ENCODE measurements around the gene DPYD. TPM values are rescaled to one million over a fixed set of nuclear protein-coding genes. Genes with fewer than 3 reads are reported as not detected.

DPYD gene
- polyA plus RNA-seq, 1 of the 3 experiments (the other 2 are of a cell fraction): 23.0 TPM

DNA sequence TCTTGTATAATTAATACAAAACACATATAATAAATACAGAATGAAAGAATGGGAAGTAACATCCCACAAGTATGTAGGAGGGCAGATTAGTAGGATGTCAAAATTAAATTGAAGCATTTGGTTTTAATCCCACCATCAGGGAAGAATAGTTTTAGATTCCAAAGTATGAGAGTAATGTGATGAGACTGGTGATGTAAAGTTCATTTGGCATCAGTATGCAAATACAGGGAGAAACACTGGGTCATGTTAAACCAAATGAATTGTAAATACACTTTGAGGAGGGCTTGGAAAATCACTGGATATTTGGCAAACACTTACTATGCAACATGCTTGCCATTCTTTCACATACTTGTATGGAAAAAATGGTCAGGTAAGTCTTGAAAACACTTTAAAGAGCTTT is 358.8 kb downstream of the DPYD start:
- no peak for TF ChIP-seq NFIC (IDR thresholded peaks at IDR 0.05; ENCODE audit: borderline replicate concordance)
- Histone ChIP-seq H3K27me3 (ENCODE audit: insufficient read depth) (no peaks in the 10 kb centered on the region), H3K9me2 (no peaks in the 10 kb centered on the region), H3K27ac (ENCODE audit: low read depth in 2 of 2, low read length in 1 of 2) (no peak overlapping the region), H3K4me1 (ENCODE audit: control insufficient read depth in 1 of 2, insufficient read depth in 2 of 2, low read depth in 1 of 2, low read length in 1 of 2) (no peaks in the 10 kb centered on the region), H2AFZ (ENCODE audit: low read depth) (no peak overlapping the region), H3K36me3 (replicated peaks in 1 of 2; ENCODE audit: control insufficient read depth in 1 of 2, insufficient read depth in 2 of 2, low read length in 1 of 2) (peaks cover 2 to 46% of the 10 kb centered on the region in 2 experiments), H3K9ac (no peak overlapping the region), H3K79me2 (ENCODE audit: insufficient read depth) (no peaks in the 10 kb centered on the region), H3K4me2 (no peak overlapping the region), H3K4me3 (ENCODE audit: low read depth in 2 of 2, low read length in 1 of 2) (no peak overlapping the region), H3F3A (replicated peaks; ENCODE audit: insufficient read depth) (no peaks in the 10 kb centered on the region), H3K9me3 (no peaks in the 10 kb centered on the region), H4K20me1 (ENCODE audit: insufficient read depth) (no peaks in the 10 kb centered on the region)
- POLR2A ChIA-PET: no interaction called here
- no peak for DNase-seq
- CTCF ChIA-PET: interaction anchor here (1.4 kb wide), 1 partner anchor 9 kb away, joined by 3 read pairs; no protein-coding TSS in a partner anchor

DNA sequence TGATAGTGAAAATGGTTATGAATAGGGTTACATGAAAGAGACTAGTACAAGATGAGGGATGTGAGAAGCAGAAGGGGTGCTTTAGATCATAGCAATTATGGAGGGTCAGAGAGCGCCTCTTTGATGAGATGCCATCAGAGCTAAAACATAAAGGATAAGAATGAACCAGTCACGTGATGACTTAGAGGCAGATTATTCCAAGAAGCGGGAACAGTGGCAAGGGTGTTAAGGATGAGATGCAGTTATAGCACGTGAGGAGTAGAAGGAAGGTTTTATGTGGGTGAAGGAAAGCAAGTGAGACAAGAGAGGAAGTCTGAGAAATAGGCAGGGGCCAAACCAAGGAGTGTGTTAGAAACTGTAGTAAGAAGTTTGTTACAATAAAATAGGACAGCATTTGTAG is 360.1 kb downstream of the DPYD start:
- WGBS (ENCODE audit: low lambda C conversion rate): 95% methylated on average over 4 of the region's 4 CpGs
- TF ChIP-seq, protein P1, sequence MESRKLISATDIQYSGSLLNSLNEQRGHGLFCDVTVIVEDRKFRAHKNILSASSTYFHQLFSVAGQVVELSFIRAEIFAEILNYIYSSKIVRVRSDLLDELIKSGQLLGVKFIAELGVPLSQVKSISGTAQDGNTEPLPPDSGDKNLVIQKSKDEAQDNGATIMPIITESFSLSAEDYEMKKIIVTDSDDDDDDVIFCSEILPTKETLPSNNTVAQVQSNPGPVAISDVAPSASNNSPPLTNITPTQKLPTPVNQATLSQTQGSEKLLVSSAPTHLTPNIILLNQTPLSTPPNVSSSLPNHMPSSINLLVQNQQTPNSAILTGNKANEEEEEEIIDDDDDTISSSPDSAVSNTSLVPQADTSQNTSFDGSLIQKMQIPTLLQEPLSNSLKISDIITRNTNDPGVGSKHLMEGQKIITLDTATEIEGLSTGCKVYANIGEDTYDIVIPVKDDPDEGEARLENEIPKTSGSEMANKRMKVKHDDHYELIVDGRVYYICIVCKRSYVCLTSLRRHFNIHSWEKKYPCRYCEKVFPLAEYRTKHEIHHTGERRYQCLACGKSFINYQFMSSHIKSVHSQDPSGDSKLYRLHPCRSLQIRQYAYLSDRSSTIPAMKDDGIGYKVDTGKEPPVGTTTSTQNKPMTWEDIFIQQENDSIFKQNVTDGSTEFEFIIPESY (IDR thresholded peaks at IDR 0.05; ENCODE audit: borderline replicate concordance, low read depth): no peak
- TF ChIP-seq RXRA (IDR thresholded peaks at IDR 0.05; ENCODE audit: borderline replicate concordance, low read depth): no peak
- no peak for TF ChIP-seq TAF1 (IDR thresholded peaks at IDR 0.05; ENCODE audit: borderline replicate concordance, low read depth, low read length)
- TF ChIP-seq, protein P2, sequence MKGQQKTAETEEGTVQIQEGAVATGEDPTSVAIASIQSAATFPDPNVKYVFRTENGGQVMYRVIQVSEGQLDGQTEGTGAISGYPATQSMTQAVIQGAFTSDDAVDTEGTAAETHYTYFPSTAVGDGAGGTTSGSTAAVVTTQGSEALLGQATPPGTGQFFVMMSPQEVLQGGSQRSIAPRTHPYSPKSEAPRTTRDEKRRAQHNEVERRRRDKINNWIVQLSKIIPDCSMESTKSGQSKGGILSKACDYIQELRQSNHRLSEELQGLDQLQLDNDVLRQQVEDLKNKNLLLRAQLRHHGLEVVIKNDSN (IDR thresholded peaks at IDR 0.05; ENCODE audit: borderline replicate concordance, low read depth): no peak
- TF ChIP-seq SIN3A (IDR thresholded peaks at IDR 0.05; ENCODE audit: borderline replicate concordance, low read depth, low read length): no peak
- TF ChIP-seq NRF1 (IDR thresholded peaks at IDR 0.05; ENCODE audit: low read depth, low read length): no peak
- TF ChIP-seq, protein P3, sequence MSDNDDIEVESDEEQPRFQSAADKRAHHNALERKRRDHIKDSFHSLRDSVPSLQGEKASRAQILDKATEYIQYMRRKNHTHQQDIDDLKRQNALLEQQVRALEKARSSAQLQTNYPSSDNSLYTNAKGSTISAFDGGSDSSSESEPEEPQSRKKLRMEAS (IDR thresholded peaks at IDR 0.05; ENCODE audit: low read depth): no peak
- no peak for TF ChIP-seq NFIC (IDR thresholded peaks at IDR 0.05; ENCODE audit: borderline replicate concordance)
- TF ChIP-seq, protein P4, sequence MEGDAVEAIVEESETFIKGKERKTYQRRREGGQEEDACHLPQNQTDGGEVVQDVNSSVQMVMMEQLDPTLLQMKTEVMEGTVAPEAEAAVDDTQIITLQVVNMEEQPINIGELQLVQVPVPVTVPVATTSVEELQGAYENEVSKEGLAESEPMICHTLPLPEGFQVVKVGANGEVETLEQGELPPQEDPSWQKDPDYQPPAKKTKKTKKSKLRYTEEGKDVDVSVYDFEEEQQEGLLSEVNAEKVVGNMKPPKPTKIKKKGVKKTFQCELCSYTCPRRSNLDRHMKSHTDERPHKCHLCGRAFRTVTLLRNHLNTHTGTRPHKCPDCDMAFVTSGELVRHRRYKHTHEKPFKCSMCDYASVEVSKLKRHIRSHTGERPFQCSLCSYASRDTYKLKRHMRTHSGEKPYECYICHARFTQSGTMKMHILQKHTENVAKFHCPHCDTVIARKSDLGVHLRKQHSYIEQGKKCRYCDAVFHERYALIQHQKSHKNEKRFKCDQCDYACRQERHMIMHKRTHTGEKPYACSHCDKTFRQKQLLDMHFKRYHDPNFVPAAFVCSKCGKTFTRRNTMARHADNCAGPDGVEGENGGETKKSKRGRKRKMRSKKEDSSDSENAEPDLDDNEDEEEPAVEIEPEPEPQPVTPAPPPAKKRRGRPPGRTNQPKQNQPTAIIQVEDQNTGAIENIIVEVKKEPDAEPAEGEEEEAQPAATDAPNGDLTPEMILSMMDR (IDR thresholded peaks at IDR 0.05): no peak
- TF ChIP-seq RFX5 (IDR thresholded peaks at IDR 0.05; ENCODE audit: low read length): no peak
- TF ChIP-seq YY1 (IDR thresholded peaks at IDR 0.05; ENCODE audit: low read depth): no peak
- no peak for TF ChIP-seq MEF2A (IDR thresholded peaks at IDR 0.05; ENCODE audit: borderline replicate concordance, low read depth)
- TF ChIP-seq, protein P5, sequence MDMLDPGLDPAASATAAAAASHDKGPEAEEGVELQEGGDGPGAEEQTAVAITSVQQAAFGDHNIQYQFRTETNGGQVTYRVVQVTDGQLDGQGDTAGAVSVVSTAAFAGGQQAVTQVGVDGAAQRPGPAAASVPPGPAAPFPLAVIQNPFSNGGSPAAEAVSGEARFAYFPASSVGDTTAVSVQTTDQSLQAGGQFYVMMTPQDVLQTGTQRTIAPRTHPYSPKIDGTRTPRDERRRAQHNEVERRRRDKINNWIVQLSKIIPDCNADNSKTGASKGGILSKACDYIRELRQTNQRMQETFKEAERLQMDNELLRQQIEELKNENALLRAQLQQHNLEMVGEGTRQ (IDR thresholded peaks at IDR 0.05; ENCODE audit: borderline replicate concordance, low read depth, low read length): no peak
- TF ChIP-seq GATA2 (CRISPR knock-in tag; IDR thresholded peaks at IDR 0.05): no peak
- no peak for TF ChIP-seq FOSL2 (IDR thresholded peaks at IDR 0.05; ENCODE audit: borderline replicate concordance, low read depth)
- TF ChIP-seq, protein P6, sequence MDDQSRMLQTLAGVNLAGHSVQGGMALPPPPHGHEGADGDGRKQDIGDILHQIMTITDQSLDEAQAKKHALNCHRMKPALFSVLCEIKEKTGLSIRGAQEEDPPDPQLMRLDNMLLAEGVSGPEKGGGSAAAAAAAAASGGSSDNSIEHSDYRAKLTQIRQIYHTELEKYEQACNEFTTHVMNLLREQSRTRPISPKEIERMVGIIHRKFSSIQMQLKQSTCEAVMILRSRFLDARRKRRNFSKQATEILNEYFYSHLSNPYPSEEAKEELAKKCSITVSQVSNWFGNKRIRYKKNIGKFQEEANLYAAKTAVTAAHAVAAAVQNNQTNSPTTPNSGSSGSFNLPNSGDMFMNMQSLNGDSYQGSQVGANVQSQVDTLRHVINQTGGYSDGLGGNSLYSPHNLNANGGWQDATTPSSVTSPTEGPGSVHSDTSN (IDR thresholded peaks at IDR 0.05): no peak
- no peaks in the 10 kb centered on the region for H3K27me3 ChIP-seq (ENCODE audit: insufficient read depth)
- H3K9ac ChIP-seq: no peak overlapping the region
- ChIA-PET POLR2A (no interaction called here), CTCF (no interaction called here)
- peaks cover 2 to 37% of the 10 kb centered on the region in 2 experiments for H3K36me3 ChIP-seq (replicated peaks in 1 of 2; ENCODE audit: control insufficient read depth in 1 of 2, insufficient read depth in 2 of 2, low read length in 1 of 2)
- no peaks in the 10 kb centered on the region for H3K9me2 ChIP-seq
- no peak overlapping the region for H3K27ac ChIP-seq (ENCODE audit: low read depth in 2 of 2, low read length in 1 of 2)
- H4K20me1 ChIP-seq (ENCODE audit: insufficient read depth): no peaks in the 10 kb centered on the region
- H3K4me3 ChIP-seq (ENCODE audit: low read depth in 2 of 2, low read length in 1 of 2): no peak overlapping the region
- H3K4me2 ChIP-seq: no peak overlapping the region
- DNase-seq: no peak
- H3K79me2 ChIP-seq (ENCODE audit: insufficient read depth): no peaks in the 10 kb centered on the region
- no peak overlapping the region for H2AFZ ChIP-seq (ENCODE audit: low read depth)
- H3F3A ChIP-seq (replicated peaks; ENCODE audit: insufficient read depth): no peaks in the 10 kb centered on the region
- H3K9me3 ChIP-seq: no peaks in the 10 kb centered on the region
- no peaks in the 10 kb centered on the region for H3K4me1 ChIP-seq (ENCODE audit: control insufficient read depth in 1 of 2, insufficient read depth in 2 of 2, low read depth in 1 of 2, low read length in 1 of 2)
